Occipital lobe (tissue), 1 donor: ENCODE data around the gene ZNF23. TPM values are rescaled to one million over a fixed set of nuclear protein-coding genes. Genes with fewer than 3 reads are reported as not detected.

ENCODE experiments used
- total RNA-seq: library from RNA; depleted of rRNA; stranded (reverse); fragments of >200 nt; gene quantifications from one replicate; pipeline ENCODE4 v1.2.3, GENCODE V29; 2014

The ZNF23 gene
- total RNA-seq, 1 donor from 2014 or later = 23.4 TPM

Other genes with a start within 250 kb of the ZNF23 start
- gene HYDIN, start 231.5 kb downstream of the ZNF23 start, total RNA-seq = 26.5 TPM
- 50.4 TPM for gene CMTR2, start 172.8 kb downstream of the ZNF23 start, total RNA-seq
- gene CALB2, start 103.5 kb downstream of the ZNF23 start, total RNA-seq = 9.2 TPM
- not detected for gene TLE7, start 20.2 kb downstream of the ZNF23 start, total RNA-seq
- gene ZNF19, start 27.1 kb upstream of the ZNF23 start, total RNA-seq = 8.7 TPM
- gene CHST4, start 64.2 kb upstream of the ZNF23 start, total RNA-seq = not detected
- gene TAT, start 114.8 kb upstream of the ZNF23 start, total RNA-seq = 0.31 TPM
- gene MARVELD3, start 163.9 kb upstream of the ZNF23 start, total RNA-seq = 0.47 TPM